ENCODE results near the gene TNRC6A. TPM values are rescaled to one million over a fixed set of nuclear protein-coding genes. Genes with fewer than 3 reads are reported as not detected.

Gene TNRC6A
- total and polyA plus RNA-seq, 2 of the 13 experiments (the other 11 are each of a cell fraction or from before 2014, with no cell fraction given) = 30.9 to 43.6 TPM

GRCh38 chr16:24845726-24846547 is 116.5 kb downstream of the TNRC6A start, which contains the start of gene SLC5A11 (continued):
- TF ChIP-seq, protein P1, sequence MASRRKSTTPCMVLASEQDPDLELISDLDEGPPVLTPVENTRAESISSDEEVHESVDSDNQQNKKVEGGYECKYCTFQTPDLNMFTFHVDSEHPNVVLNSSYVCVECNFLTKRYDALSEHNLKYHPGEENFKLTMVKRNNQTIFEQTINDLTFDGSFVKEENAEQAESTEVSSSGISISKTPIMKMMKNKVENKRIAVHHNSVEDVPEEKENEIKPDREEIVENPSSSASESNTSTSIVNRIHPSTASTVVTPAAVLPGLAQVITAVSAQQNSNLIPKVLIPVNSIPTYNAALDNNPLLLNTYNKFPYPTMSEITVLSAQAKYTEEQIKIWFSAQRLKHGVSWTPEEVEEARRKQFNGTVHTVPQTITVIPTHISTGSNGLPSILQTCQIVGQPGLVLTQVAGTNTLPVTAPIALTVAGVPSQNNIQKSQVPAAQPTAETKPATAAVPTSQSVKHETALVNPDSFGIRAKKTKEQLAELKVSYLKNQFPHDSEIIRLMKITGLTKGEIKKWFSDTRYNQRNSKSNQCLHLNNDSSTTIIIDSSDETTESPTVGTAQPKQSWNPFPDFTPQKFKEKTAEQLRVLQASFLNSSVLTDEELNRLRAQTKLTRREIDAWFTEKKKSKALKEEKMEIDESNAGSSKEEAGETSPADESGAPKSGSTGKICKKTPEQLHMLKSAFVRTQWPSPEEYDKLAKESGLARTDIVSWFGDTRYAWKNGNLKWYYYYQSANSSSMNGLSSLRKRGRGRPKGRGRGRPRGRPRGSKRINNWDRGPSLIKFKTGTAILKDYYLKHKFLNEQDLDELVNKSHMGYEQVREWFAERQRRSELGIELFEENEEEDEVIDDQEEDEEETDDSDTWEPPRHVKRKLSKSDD (CRISPR knock-in tag; IDR thresholded peaks at IDR 0.05; ENCODE audit: low read depth) = peak; percentile 55; the same call in 1 of the 2 replicates
- TF ChIP-seq ZC3H4 (CRISPR knock-in tag; IDR thresholded peaks at IDR 0.05; ENCODE audit: borderline replicate concordance) = 0 out of 2 replicates have a peak, but pooled peaks have one; percentile 68
- TF ChIP-seq, protein P2, sequence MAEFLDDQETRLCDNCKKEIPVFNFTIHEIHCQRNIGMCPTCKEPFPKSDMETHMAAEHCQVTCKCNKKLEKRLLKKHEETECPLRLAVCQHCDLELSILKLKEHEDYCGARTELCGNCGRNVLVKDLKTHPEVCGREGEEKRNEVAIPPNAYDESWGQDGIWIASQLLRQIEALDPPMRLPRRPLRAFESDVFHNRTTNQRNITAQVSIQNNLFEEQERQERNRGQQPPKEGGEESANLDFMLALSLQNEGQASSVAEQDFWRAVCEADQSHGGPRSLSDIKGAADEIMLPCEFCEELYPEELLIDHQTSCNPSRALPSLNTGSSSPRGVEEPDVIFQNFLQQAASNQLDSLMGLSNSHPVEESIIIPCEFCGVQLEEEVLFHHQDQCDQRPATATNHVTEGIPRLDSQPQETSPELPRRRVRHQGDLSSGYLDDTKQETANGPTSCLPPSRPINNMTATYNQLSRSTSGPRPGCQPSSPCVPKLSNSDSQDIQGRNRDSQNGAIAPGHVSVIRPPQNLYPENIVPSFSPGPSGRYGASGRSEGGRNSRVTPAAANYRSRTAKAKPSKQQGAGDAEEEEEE (CRISPR knock-in tag; IDR thresholded peaks at IDR 0.05; ENCODE audit: borderline replicate concordance) = 0 out of 2 replicates have a peak, but pooled peaks have one; percentile 80
- 0 out of 2 replicates have a peak, but pooled peaks have one; percentile 9 for TF ChIP-seq STAG1 (CRISPR knock-in tag; IDR thresholded peaks at IDR 0.05)
- TF ChIP-seq KDM3A (CRISPR knock-in tag; IDR thresholded peaks at IDR 0.05; ENCODE audit: low read depth) = 0 out of 2 replicates have a peak, but pooled peaks have one; percentile 36
- peak; percentile 21; the same call in 1 of the 2 replicates for TF ChIP-seq MYC (CRISPR knock-in tag; IDR thresholded peaks at IDR 0.05; ENCODE audit: borderline replicate concordance)
- peak; percentile 47; the same call in 1 of the 2 replicates for TF ChIP-seq IRF9 (CRISPR knock-in tag; IDR thresholded peaks at IDR 0.05; ENCODE audit: borderline replicate concordance)
- peak; percentile 75 for TF ChIP-seq HDAC1 (CRISPR knock-in tag; IDR thresholded peaks at IDR 0.05)
- TF ChIP-seq ZNF572 (CRISPR knock-in tag; IDR thresholded peaks at IDR 0.05) = peak; percentile 85
- TF ChIP-seq GATAD1 (CRISPR knock-in tag; IDR thresholded peaks at IDR 0.05) = peak; percentile 25; the same call in 1 of the 2 replicates
- TF ChIP-seq, protein P3, sequence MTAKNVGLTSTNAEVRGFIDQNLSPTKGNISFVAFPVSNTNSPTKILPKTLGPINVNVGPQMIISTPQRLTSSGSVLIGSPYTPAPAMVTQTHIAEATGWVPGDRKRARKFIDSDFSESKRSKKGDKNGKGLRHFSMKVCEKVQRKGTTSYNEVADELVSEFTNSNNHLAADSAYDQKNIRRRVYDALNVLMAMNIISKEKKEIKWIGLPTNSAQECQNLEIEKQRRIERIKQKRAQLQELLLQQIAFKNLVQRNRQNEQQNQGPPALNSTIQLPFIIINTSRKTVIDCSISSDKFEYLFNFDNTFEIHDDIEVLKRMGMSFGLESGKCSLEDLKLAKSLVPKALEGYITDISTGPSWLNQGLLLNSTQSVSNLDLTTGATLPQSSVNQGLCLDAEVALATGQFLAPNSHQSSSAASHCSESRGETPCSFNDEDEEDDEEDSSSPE (CRISPR knock-in tag; IDR thresholded peaks at IDR 0.05) = peak; percentile 43; the same call in 1 of the 2 replicates
- TF ChIP-seq, protein P4, sequence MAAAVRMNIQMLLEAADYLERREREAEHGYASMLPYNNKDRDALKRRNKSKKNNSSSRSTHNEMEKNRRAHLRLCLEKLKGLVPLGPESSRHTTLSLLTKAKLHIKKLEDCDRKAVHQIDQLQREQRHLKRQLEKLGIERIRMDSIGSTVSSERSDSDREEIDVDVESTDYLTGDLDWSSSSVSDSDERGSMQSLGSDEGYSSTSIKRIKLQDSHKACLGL (CRISPR knock-in tag; IDR thresholded peaks at IDR 0.05) = no peak
- TF ChIP-seq, protein P5, sequence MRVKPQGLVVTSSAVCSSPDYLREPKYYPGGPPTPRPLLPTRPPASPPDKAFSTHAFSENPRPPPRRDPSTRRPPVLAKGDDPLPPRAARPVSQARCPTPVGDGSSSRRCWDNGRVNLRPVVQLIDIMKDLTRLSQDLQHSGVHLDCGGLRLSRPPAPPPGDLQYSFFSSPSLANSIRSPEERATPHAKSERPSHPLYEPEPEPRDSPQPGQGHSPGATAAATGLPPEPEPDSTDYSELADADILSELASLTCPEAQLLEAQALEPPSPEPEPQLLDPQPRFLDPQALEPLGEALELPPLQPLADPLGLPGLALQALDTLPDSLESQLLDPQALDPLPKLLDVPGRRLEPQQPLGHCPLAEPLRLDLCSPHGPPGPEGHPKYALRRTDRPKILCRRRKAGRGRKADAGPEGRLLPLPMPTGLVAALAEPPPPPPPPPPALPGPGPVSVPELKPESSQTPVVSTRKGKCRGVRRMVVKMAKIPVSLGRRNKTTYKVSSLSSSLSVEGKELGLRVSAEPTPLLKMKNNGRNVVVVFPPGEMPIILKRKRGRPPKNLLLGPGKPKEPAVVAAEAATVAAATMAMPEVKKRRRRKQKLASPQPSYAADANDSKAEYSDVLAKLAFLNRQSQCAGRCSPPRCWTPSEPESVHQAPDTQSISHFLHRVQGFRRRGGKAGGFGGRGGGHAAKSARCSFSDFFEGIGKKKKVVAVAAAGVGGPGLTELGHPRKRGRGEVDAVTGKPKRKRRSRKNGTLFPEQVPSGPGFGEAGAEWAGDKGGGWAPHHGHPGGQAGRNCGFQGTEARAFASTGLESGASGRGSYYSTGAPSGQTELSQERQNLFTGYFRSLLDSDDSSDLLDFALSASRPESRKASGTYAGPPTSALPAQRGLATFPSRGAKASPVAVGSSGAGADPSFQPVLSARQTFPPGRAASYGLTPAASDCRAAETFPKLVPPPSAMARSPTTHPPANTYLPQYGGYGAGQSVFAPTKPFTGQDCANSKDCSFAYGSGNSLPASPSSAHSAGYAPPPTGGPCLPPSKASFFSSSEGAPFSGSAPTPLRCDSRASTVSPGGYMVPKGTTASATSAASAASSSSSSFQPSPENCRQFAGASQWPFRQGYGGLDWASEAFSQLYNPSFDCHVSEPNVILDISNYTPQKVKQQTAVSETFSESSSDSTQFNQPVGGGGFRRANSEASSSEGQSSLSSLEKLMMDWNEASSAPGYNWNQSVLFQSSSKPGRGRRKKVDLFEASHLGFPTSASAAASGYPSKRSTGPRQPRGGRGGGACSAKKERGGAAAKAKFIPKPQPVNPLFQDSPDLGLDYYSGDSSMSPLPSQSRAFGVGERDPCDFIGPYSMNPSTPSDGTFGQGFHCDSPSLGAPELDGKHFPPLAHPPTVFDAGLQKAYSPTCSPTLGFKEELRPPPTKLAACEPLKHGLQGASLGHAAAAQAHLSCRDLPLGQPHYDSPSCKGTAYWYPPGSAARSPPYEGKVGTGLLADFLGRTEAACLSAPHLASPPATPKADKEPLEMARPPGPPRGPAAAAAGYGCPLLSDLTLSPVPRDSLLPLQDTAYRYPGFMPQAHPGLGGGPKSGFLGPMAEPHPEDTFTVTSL (CRISPR knock-in tag; IDR thresholded peaks at IDR 0.05; ENCODE audit: borderline replicate concordance) = no peak
- TF ChIP-seq ZNF451 (CRISPR knock-in tag; IDR thresholded peaks at IDR 0.05) = peak; percentile 41; the same call in 1 of the 2 replicates
